ENCODE results near the gene SMIM38. TPM values are rescaled to one million over a fixed set of nuclear protein-coding genes. Genes with fewer than 3 reads are reported as not detected.

SMIM38 gene
- total RNA-seq, 1 experiment from 2014 or later, result 0.54 TPM

DNA sequence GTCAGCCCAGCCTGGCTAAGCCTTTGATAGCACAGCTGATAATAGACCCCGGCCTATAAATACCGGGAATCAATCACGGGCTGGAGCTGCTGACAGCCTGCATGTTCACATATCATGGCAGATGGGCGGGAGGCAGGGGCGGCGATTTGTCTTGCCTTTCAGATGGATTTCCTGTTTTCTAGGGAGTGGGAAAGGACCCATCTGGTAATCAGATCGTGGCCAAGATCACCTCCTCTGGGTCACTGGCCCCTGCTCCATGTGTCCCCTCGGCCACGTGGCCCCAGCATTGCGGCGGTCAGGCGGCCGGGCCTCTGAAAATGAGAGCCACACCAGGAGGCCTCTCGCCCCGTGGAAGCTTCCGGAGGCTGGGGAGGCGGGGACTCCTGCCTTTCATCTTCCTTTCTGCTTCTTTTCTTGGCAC, 36.6 kb downstream of the SMIM38 start:
- peaks cover 0 to 11% of the 10 kb centered on the region in 2 experiments; a peak in 1 of 4 replicates for H3K9me3 ChIP-seq (ENCODE audit: control insufficient read depth in 1 of 2, insufficient read depth in 1 of 2, low read depth in 1 of 2, low read length in 2 of 2)
- H3K27me3 ChIP-seq (ENCODE audit: insufficient read depth, low read length), result no peaks in the 10 kb centered on the region
- ChIA-PET RAD21 (ENCODE audit: low non-redundant PET in 1 of 2, low total read pairs in 2 of 2, uncharacterized antibody in 2 of 2, unreplicated experiment in 2 of 2) (no interaction called here), CTCF (no interaction called here), POLR2A (no interaction called here)
- no peak overlapping the region for H3K27ac ChIP-seq (ENCODE audit: low read depth, low read length)
- H2AFZ ChIP-seq (ENCODE audit: low read depth, low read length, poor library complexity, severe bottlenecking), result no peak overlapping the region
- no peaks in the 10 kb centered on the region for H3K79me2 ChIP-seq (ENCODE audit: insufficient read depth, low read length)
- no peaks in the 10 kb centered on the region for H3K9me2 ChIP-seq (ENCODE audit: insufficient read depth)
- no peaks in the 10 kb centered on the region for H3K36me3 ChIP-seq (ENCODE audit: control insufficient read depth in 1 of 2, insufficient read depth in 2 of 2, low read length in 2 of 2)
- ATAC-seq (no peak), DNase-seq (ENCODE audit: low read depth, low spot score) (no peak)
- BruUV-seq (replicated peaks), result no TSS peak
- H3K4me2 ChIP-seq (ENCODE audit: low read length), result no peak overlapping the region
- no peaks in the 10 kb centered on the region for H4K20me1 ChIP-seq (ENCODE audit: insufficient read depth)
- no peak overlapping the region for H3K9ac ChIP-seq (ENCODE audit: low read length)
- H3K4me1 ChIP-seq (ENCODE audit: control insufficient read depth in 1 of 2, insufficient read depth in 2 of 2, low read length in 2 of 2), result peaks cover 0 to 5% of the 10 kb centered on the region in 2 experiments; a peak in 1 of 4 replicates
- no peak overlapping the region for H3K4me3 ChIP-seq (replicated peaks in 1 of 2; ENCODE audit: low read depth in 1 of 2, low read length in 2 of 2)
- intact Hi-C loops (cut with micrococcal nuclease), result no loop called here
- TF ChIP-seq ELF1 (IDR thresholded peaks at IDR 0.05; ENCODE audit: borderline replicate concordance, low read depth) (no peak), YY1 (IDR thresholded peaks at IDR 0.05; ENCODE audit: extremely low read depth, insufficient replicate concordance, low read depth, low read length) (no peak), MAX (IDR thresholded peaks at IDR 0.05) (no peak), FOSL1 (IDR thresholded peaks at IDR 0.05; ENCODE audit: low read depth) (no peak), EZH2phosphoT487 (IDR thresholded peaks at IDR 0.05; ENCODE audit: borderline replicate concordance) (no peak), TCF7L2 (IDR thresholded peaks at IDR 0.05; ENCODE audit: borderline replicate concordance, extremely low read depth, insufficient read depth, insufficient read length) (no peak), RAD21 (IDR thresholded peaks at IDR 0.05; ENCODE audit: low read depth) (no peak), EGR1 (IDR thresholded peaks at IDR 0.05; ENCODE audit: low read depth) (no peak), ZNF274 (IDR thresholded peaks at IDR 0.05; ENCODE audit: low read depth, low read length) (no peak)

DNA sequence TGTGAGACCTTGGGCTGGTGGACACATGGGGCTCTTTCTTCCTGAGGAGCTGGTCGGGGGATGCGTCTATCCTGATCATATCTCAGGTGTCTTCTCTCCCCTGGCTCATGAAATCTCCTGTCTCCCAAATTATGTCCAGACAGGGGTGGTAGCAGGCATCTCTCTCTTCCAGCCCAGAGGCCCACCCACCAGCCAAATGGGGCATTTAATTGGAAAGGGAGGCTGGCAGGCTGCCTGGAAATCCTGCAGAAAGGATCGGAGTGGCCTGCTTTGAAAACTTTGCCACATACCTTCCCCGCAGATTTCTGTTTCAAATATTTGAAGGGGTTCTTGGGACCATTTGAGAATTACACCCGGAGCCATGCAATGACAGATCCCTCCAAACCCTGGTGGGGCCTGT, 37.4 kb downstream of the SMIM38 start:
- Histone ChIP-seq H3K36me3 (ENCODE audit: control insufficient read depth in 1 of 2, insufficient read depth in 2 of 2, low read length in 2 of 2) (no peaks in the 10 kb centered on the region), H3K9me3 (ENCODE audit: control insufficient read depth in 1 of 2, insufficient read depth in 1 of 2, low read depth in 1 of 2, low read length in 2 of 2) (peaks cover 0 to 4% of the 10 kb centered on the region in 2 experiments; a peak in 1 of 4 replicates), H4K20me1 (ENCODE audit: insufficient read depth) (no peaks in the 10 kb centered on the region), H3K9ac (ENCODE audit: low read length) (no peak overlapping the region), H3K4me2 (ENCODE audit: low read length) (no peak overlapping the region), H3K79me2 (ENCODE audit: insufficient read depth, low read length) (no peaks in the 10 kb centered on the region), H3K4me1 (ENCODE audit: control insufficient read depth in 1 of 2, insufficient read depth in 2 of 2, low read length in 2 of 2) (peaks cover 0 to 5% of the 10 kb centered on the region in 2 experiments; a peak in 1 of 4 replicates), H3K27ac (ENCODE audit: low read depth, low read length) (no peak overlapping the region), H3K4me3 (replicated peaks in 1 of 2; ENCODE audit: low read depth in 1 of 2, low read length in 2 of 2) (no peak overlapping the region), H3K27me3 (ENCODE audit: insufficient read depth, low read length) (no peaks in the 10 kb centered on the region), H2AFZ (ENCODE audit: low read depth, low read length, poor library complexity, severe bottlenecking) (no peak overlapping the region), H3K9me2 (ENCODE audit: insufficient read depth) (no peaks in the 10 kb centered on the region)
- intact Hi-C loops (cut with micrococcal nuclease), result no loop called here
- RAD21 ChIA-PET (ENCODE audit: low non-redundant PET in 1 of 2, low total read pairs in 2 of 2, uncharacterized antibody in 2 of 2, unreplicated experiment in 2 of 2), result no interaction called here
- no peak for TF ChIP-seq REST (IDR thresholded peaks at IDR 0.05; ENCODE audit: low read depth)
- TF ChIP-seq EZH2 (IDR thresholded peaks at IDR 0.05), result no peak
- TF ChIP-seq ATF3 (IDR thresholded peaks at IDR 0.05), result no peak
- no peak for TF ChIP-seq SIN3A (IDR thresholded peaks at IDR 0.05; ENCODE audit: low read depth)
- no peak for TF ChIP-seq EGR1 (IDR thresholded peaks at IDR 0.05; ENCODE audit: low read depth)
- TF ChIP-seq, protein P1, sequence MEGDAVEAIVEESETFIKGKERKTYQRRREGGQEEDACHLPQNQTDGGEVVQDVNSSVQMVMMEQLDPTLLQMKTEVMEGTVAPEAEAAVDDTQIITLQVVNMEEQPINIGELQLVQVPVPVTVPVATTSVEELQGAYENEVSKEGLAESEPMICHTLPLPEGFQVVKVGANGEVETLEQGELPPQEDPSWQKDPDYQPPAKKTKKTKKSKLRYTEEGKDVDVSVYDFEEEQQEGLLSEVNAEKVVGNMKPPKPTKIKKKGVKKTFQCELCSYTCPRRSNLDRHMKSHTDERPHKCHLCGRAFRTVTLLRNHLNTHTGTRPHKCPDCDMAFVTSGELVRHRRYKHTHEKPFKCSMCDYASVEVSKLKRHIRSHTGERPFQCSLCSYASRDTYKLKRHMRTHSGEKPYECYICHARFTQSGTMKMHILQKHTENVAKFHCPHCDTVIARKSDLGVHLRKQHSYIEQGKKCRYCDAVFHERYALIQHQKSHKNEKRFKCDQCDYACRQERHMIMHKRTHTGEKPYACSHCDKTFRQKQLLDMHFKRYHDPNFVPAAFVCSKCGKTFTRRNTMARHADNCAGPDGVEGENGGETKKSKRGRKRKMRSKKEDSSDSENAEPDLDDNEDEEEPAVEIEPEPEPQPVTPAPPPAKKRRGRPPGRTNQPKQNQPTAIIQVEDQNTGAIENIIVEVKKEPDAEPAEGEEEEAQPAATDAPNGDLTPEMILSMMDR (IDR thresholded peaks at IDR 0.05 in 2 of 3, conservative IDR thresholded peaks at IDR 0.05 in 1 of 3; ENCODE audit: borderline replicate concordance in 1 of 3, insufficient read depth in 1 of 3, low read depth in 2 of 3, low read length in 2 of 3), result no peak
- TF ChIP-seq ZNF274 (IDR thresholded peaks at IDR 0.05; ENCODE audit: low read depth, low read length), result no peak
- no peak for TF ChIP-seq JUND (IDR thresholded peaks at IDR 0.05)
- DNase-seq (ENCODE audit: low read depth, low spot score) (no peak), ATAC-seq (no peak)
- CTCF ChIA-PET, result no interaction called here
- no TSS peak for BruUV-seq (replicated peaks)
- POLR2A ChIA-PET, result no interaction called here
